ENCODE results near the gene CHD2.

CHD2 gene

GRCh38 chr15:92903631-92903965 is 3.5 kb downstream of the CHD2 start:
- Histone ChIP-seq H3K9ac (ENCODE audit: insufficient read length, low read depth) (peak overlapping the region; percentile 80), H3K36me3 (ENCODE audit: insufficient read depth, insufficient read length, low read length) (peaks cover 30% of the 10 kb centered on the region), H3K9me3 (ENCODE audit: insufficient read depth, low read length) (no peaks in the 10 kb centered on the region), H3K4me3 (ENCODE audit: insufficient read length, low read depth) (peak overlapping the region; percentile 36), H3K27me3 (ENCODE audit: insufficient read depth, insufficient read length) (no peaks in the 10 kb centered on the region), H3K4me1 (ENCODE audit: insufficient read depth, insufficient read length) (no peaks in the 10 kb centered on the region)
- TF ChIP-seq YY1 (IDR thresholded peaks at IDR 0.05; ENCODE audit: insufficient read depth, insufficient read length) (no peak), SUZ12 (IDR thresholded peaks at IDR 0.05; ENCODE audit: extremely low read depth, insufficient read depth, insufficient read length) (no peak)
- no peak for DNase-seq (ENCODE audit: low read depth, low spot score)

GRCh38 chr15:92903966-92904721 is 4.0 kb downstream of the CHD2 start:
- H3K9ac ChIP-seq (ENCODE audit: insufficient read length, low read depth) = peak overlapping the region; percentile 80
- H3K9me3 ChIP-seq (ENCODE audit: insufficient read depth, low read length) = no peaks in the 10 kb centered on the region
- peak; percentile 99 for DNase-seq (ENCODE audit: low read depth, low spot score)
- H3K4me1 ChIP-seq (ENCODE audit: insufficient read depth, insufficient read length) = no peaks in the 10 kb centered on the region
- H3K36me3 ChIP-seq (ENCODE audit: insufficient read depth, insufficient read length, low read length) = peaks cover 30% of the 10 kb centered on the region
- no peaks in the 10 kb centered on the region for H3K27me3 ChIP-seq (ENCODE audit: insufficient read depth, insufficient read length)
- no peak for TF ChIP-seq SUZ12 (IDR thresholded peaks at IDR 0.05; ENCODE audit: extremely low read depth, insufficient read depth, insufficient read length)
- peak; percentile 91 for TF ChIP-seq YY1 (IDR thresholded peaks at IDR 0.05; ENCODE audit: insufficient read depth, insufficient read length)
- H3K4me3 ChIP-seq (ENCODE audit: insufficient read length, low read depth) = peak overlapping the region; percentile 36

- TF ChIP-seq ZNF274 (IDR thresholded peaks at IDR 0.05; ENCODE audit: low read depth, low read length) (no peak), SUZ12 (IDR thresholded peaks at IDR 0.05; ENCODE audit: extremely low read depth, insufficient read depth, insufficient read length) (no peak), YY1 (IDR thresholded peaks at IDR 0.05; ENCODE audit: insufficient read depth, insufficient read length) (no peak)
- H3K4me1 ChIP-seq (ENCODE audit: insufficient read depth, insufficient read length) = no peaks in the 10 kb centered on the region
- no peaks in the 10 kb centered on the region for H3K9me3 ChIP-seq (ENCODE audit: insufficient read depth, low read length)
- no peaks in the 10 kb centered on the region for H3K27me3 ChIP-seq (ENCODE audit: insufficient read depth, insufficient read length)
- H3K36me3 ChIP-seq (ENCODE audit: insufficient read depth, insufficient read length, low read length) = peaks cover 35% of the 10 kb centered on the region
- peak overlapping the region; percentile 38 for H3K9ac ChIP-seq (ENCODE audit: insufficient read length, low read depth)
- H3K4me3 ChIP-seq (ENCODE audit: insufficient read length, low read depth) = peak overlapping the region; percentile 31
- no peak for DNase-seq (ENCODE audit: low read depth, low spot score)
Observed at GRCh38 chr15:92904722-92905571, 4.8 kb downstream of the CHD2 start.

DNA sequence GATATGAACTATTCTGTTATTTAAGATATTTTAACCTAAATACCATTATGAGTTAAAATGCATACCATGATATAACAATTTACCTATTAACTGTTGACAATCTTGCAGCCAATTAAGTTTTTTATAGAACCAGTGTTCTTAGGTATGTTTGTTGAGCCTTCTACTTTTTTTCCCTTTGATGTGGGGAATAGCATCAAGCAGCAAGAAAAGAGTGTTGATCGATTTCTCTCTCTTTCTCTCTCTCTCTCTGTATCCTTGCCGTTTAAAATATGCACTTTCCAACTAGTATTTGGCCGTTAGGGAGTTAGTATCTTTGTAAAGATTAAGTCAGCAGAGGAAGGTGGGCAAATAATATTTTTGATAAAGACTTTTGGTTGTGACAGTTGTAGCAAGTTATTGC is 5.9 kb downstream of the CHD2 start:
- Histone ChIP-seq H3K36me3 (ENCODE audit: insufficient read depth, insufficient read length, low read length) (peaks cover 41% of the 10 kb centered on the region), H3K4me1 (ENCODE audit: insufficient read depth, insufficient read length) (no peaks in the 10 kb centered on the region), H3K9me3 (ENCODE audit: insufficient read depth, low read length) (no peaks in the 10 kb centered on the region), H3K27me3 (ENCODE audit: insufficient read depth, insufficient read length) (no peaks in the 10 kb centered on the region), H3K9ac (ENCODE audit: insufficient read length, low read depth) (no peak overlapping the region), H3K4me3 (ENCODE audit: insufficient read length, low read depth) (no peak overlapping the region)
- DNase-seq (ENCODE audit: low read depth, low spot score) = no peak
- TF ChIP-seq YY1 (IDR thresholded peaks at IDR 0.05; ENCODE audit: insufficient read depth, insufficient read length) (no peak), ZNF274 (IDR thresholded peaks at IDR 0.05; ENCODE audit: low read depth, low read length) (no peak), SUZ12 (IDR thresholded peaks at IDR 0.05; ENCODE audit: extremely low read depth, insufficient read depth, insufficient read length) (no peak)

- Histone ChIP-seq H3K9me3 (ENCODE audit: insufficient read depth, low read length) (no peaks in the 10 kb centered on the region), H3K4me3 (ENCODE audit: insufficient read length, low read depth) (no peak overlapping the region), H3K27me3 (ENCODE audit: insufficient read depth, insufficient read length) (no peaks in the 10 kb centered on the region), H3K36me3 (ENCODE audit: insufficient read depth, insufficient read length, low read length) (peaks cover 35% of the 10 kb centered on the region), H3K4me1 (ENCODE audit: insufficient read depth, insufficient read length) (no peaks in the 10 kb centered on the region), H3K9ac (ENCODE audit: insufficient read length, low read depth) (no peak overlapping the region)
- no peak for DNase-seq (ENCODE audit: low read depth, low spot score)
- TF ChIP-seq ZNF274 (IDR thresholded peaks at IDR 0.05; ENCODE audit: low read depth, low read length) (no peak), SUZ12 (IDR thresholded peaks at IDR 0.05; ENCODE audit: extremely low read depth, insufficient read depth, insufficient read length) (no peak), YY1 (IDR thresholded peaks at IDR 0.05; ENCODE audit: insufficient read depth, insufficient read length) (no peak)
Observed at GRCh38 chr15:92906563-92907081, 6.5 kb downstream of the CHD2 start.

GRCh38 chr15:92907229-92907628 is 7.1 kb downstream of the CHD2 start:
- Histone ChIP-seq H3K27me3 (ENCODE audit: insufficient read depth, insufficient read length) (no peaks in the 10 kb centered on the region), H3K9ac (ENCODE audit: insufficient read length, low read depth) (no peak overlapping the region), H3K4me1 (ENCODE audit: insufficient read depth, insufficient read length) (no peaks in the 10 kb centered on the region), H3K4me3 (ENCODE audit: insufficient read length, low read depth) (no peak overlapping the region), H3K36me3 (ENCODE audit: insufficient read depth, insufficient read length, low read length) (peaks cover 29% of the 10 kb centered on the region), H3K9me3 (ENCODE audit: insufficient read depth, low read length) (no peaks in the 10 kb centered on the region)
- no peak for TF ChIP-seq SUZ12 (IDR thresholded peaks at IDR 0.05; ENCODE audit: extremely low read depth, insufficient read depth, insufficient read length)
- no peak for TF ChIP-seq YY1 (IDR thresholded peaks at IDR 0.05; ENCODE audit: insufficient read depth, insufficient read length)
- TF ChIP-seq ZNF274 (IDR thresholded peaks at IDR 0.05; ENCODE audit: low read depth, low read length) = no peak
- DNase-seq (ENCODE audit: low read depth, low spot score) = no peak

Measured in NT2/D1 (cell line).